Muscle of leg (tissue), 11 donors: Measurements from ENCODE around the gene ORC6. TPM values are rescaled to one million over a fixed set of nuclear protein-coding genes. Genes with fewer than 3 reads are reported as not detected.

Experiments
- DNase-seq: peaks from one replicate; pipeline ENCODE4 v3.0.0; 2013
- H3K27ac ChIP-seq: one replicate; pipeline ENCODE4 v1.5.1; 2013; ENCODE audit warnings: mild to moderate bottlenecking, low read length, control low read depth
- H3K27me3 ChIP-seq: one replicate; pipeline ENCODE4 v1.6.1; 2013; ENCODE audit warnings: low read length; ENCODE audit not compliant: control insufficient read depth, insufficient read depth
- H3K36me3 ChIP-seq: one replicate; pipeline ENCODE4 v1.6.1; 2013; ENCODE audit warnings: low read length; ENCODE audit not compliant: control insufficient read depth, insufficient read depth
- H3K4me1 ChIP-seq: one replicate; pipeline ENCODE4 v1.6.1; 2013; ENCODE audit warnings: low read length; ENCODE audit not compliant: control insufficient read depth, insufficient read depth
- H3K4me3 ChIP-seq: one replicate; pipeline ENCODE4 v1.5.1; 2013; ENCODE audit warnings: low read length, control low read depth
- H3K9me3 ChIP-seq: replicated peaks from 2 replicates; pipeline ENCODE4 v1.6.1; 2013; ENCODE audit warnings: low read depth, low read length; ENCODE audit not compliant: control insufficient read depth
- WGBS: methylation state at CpG from one replicate; pipeline ENCODE4 v1.1.5; 2013; ENCODE audit warnings: missing lambda C conversion rate; ENCODE audit not compliant: insufficient coverage; 5-methylcytosine and 5-hydroxymethylcytosine counted together
- polyA plus RNA-seq, 8 donors: library from polyadenylated mRNA; unstranded; fragments of 120-200 nt; gene quantifications; one replicate each; pipeline versions ENCODE4 v1.2.1 to v1.2.3, GENCODE V29; 2013; ENCODE audit warnings: inconsistent platforms in 1 of 8, low replicate concordance in 1 of 8; ENCODE audit not compliant: insufficient read length in 8 of 8, insufficient read depth in 1 of 8
- total RNA-seq: library from RNA; stranded (reverse); fragments of 120-200 nt; gene quantifications from one replicate; pipeline ENCODE4 v1.2.4, GENCODE V29; 2013

Gene ORC6
- total and polyA plus RNA-seq, 9 donors, result 8.0 to 14.6 (median 12.2) TPM

DNA sequence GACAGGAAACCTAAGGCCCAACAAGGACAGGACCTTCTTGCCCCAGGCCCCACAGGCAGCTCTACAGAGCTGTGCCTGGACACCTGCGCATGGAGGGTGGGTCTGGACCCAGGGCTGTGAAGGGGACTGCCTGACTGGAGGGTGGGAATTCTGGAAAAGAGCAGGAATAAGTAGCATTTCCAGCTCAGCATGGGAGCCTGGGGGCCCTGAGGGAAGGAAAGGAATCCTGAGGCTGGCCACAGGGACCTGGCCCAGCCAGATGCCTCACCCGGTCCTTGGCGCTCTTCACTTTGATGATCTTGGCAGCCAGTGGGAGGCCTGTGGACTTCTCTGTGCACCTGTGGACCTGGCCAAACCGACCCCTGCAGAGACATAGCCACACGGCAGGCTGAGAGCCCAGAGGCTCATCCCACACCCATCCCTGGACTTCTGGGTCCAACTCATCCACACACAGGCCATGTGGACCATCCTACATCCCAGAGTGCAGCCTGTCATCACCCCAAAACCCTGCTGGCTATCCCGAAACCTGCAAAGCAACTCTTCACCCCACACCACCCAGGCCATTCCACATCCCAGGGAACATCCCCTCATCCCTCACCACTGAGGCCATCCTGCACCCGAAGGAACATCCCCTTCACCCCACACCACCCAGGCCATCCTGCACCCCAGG, 40.0 kb downstream of the ORC6 start:
- Histone ChIP-seq H3K36me3 (no peaks in the 10 kb centered on the region), H3K4me3 (no peak overlapping the region), H3K9me3 (no peaks in the 10 kb centered on the region), H3K27ac (no peak overlapping the region), H3K27me3 (no peaks in the 10 kb centered on the region), H3K4me1 (peaks cover 6% of the 10 kb centered on the region)
- no peak for DNase-seq
- WGBS, result 82% methylated on average over 6 of the region's 7 CpGs

DNA sequence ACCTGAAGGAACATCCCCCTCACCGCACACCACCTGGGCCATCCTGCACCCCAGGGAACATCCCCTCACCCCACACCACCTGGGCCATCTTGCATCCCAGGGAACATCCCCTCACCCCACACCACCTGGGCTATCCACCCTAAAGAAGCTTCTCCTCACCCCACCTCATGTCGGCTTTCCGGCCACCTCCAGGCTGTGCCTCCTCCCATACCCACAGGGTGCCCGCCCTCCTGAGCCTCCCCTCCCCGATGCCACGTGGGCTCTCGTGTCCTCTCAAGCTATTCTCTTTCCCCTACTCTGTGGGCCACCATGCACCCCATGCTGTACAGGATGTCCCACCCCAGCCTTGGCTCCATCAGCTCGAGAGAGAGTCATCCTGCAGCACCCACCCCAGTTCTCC, 40.7 kb downstream of the ORC6 start:
- no peaks in the 10 kb centered on the region for H3K36me3 ChIP-seq
- H3K4me1 ChIP-seq, result peaks cover 6% of the 10 kb centered on the region
- no peak for DNase-seq
- no peak overlapping the region for H3K27ac ChIP-seq
- H3K4me3 ChIP-seq, result no peak overlapping the region
- no peaks in the 10 kb centered on the region for H3K9me3 ChIP-seq
- no peaks in the 10 kb centered on the region for H3K27me3 ChIP-seq
- WGBS, result 90% methylated on average over 8 of the region's 8 CpGs

DNA sequence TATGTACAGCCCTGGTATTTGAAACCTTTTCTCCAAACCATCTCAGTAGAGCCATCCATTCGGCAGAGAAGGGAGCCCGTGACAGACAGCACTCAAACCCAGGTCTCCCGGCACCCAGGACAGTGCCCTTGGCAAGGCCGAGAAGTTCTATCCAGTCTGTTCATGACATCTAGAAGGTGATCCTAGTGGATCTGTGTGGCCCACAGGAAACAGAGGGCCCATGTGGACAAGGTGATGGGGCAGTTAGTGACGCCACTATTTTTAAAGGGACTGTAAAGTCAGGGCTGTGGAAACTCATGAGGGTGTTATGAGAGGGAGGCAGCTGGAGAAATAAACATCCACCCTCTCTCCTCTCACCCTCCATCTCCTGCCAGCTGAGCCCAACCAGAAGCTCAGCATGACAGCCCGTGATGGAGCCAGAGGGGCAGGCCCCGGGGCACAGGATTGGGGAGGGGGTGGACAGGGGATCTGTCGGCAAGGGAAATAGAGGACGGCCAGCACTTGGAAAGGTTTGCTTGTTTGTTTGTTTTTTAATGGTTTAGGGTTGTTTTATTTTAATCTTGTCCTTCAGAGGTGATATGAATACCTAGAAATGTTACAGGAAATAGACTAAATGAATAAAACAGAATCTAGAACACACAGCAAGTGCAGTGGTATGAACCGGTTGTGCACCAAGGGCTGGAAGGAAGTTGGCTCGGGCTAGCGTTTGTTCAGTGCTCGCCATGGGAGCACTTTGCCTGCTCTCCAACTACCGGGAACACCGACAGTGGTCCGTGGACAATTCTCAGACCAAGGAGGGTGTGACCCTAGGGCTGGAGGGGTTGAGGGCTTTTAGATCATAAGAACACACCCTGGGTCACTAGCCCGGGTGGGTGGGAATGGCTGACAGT, 41.6 kb downstream of the ORC6 start:
- no peaks in the 10 kb centered on the region for H3K9me3 ChIP-seq
- H3K27me3 ChIP-seq, result no peaks in the 10 kb centered on the region
- WGBS, result 58% methylated on average over 7 of the region's 17 CpGs
- no peak overlapping the region for H3K4me3 ChIP-seq
- H3K27ac ChIP-seq, result no peak overlapping the region
- no peak for DNase-seq
- H3K4me1 ChIP-seq, result peaks cover 6% of the 10 kb centered on the region
- H3K36me3 ChIP-seq, result no peaks in the 10 kb centered on the region

DNA sequence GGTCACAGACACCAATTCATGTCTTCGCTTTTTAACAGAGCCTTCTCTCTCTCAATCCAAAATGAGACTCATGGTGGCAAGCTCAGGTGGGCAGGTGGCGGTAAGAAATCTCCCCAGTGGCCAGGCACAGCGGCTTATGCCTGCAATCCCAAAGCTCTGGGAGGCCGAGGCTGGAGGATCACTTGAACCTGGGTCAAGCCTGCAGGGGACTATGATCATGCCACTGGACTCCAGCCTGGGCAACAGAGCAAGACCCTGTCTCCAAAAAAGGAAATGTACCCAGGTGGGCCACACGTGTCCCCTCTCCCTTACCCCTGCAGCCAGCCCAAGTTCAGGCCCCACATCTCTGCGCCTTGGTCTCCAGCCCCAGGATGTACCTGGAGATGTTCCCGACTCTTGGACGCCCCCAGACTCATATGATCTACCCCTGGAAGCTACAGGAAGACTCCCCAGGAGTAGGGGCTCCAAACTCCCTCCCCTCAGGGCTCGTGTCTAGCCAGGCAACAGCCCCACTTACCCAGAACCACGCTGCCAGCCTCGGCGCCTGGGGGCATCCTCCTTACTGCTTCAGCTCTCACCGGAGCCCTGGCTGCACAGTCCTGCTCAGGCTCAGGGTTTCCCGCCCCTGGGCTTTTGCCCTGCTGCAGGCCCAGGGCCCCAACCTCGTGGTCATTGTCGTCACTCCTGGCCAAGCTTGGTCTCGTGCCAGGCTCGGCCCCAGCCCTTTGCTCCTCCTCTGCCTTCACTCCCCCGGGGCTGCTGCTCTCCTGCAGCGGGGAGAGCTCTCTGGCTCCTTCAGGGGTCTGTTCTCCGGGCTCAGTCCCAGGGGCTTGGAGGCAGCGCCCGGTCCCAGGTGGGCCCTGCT, 42.5 kb downstream of the ORC6 start:
- no peaks in the 10 kb centered on the region for H3K27me3 ChIP-seq

DNA sequence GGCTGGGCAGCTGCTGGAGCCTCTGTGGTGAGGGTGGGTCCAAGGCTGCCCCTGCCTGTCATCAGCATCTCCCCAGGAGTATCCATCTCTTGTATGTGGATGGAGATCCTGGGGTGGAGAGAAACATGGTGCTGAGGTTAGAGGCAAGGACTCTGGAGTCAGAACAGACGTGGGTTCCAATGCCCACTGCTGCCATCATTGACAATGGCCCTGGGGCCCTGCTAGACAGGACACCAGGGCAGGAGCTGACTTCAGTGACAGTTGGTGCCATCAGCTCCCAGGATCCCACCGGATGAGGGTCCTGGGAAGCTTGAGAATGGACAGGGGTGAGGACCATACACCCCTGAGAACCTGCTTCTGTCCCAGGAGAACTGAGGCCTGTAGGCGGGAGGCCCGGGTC, 43.1 kb downstream of the ORC6 start:
- H3K27me3 ChIP-seq, result no peaks in the 10 kb centered on the region
- H3K36me3 ChIP-seq, result no peaks in the 10 kb centered on the region
- no peaks in the 10 kb centered on the region for H3K9me3 ChIP-seq
- H3K27ac ChIP-seq, result no peak overlapping the region
- H3K4me3 ChIP-seq, result no peak overlapping the region
- H3K4me1 ChIP-seq, result peaks cover 11% of the 10 kb centered on the region
- 65% methylated on average over 2 of the region's 4 CpGs for WGBS
- no peak for DNase-seq

More for the DNA sequence above, 42.5 kb downstream of the ORC6 start:
- DNase-seq, result no peak
- Histone ChIP-seq H3K27ac (no peak overlapping the region), H3K36me3 (no peaks in the 10 kb centered on the region), H3K4me1 (peaks cover 11% of the 10 kb centered on the region), H3K9me3 (no peaks in the 10 kb centered on the region), H3K4me3 (no peak overlapping the region)
- WGBS, result 79% methylated on average over 18 of the region's 23 CpGs

DNA sequence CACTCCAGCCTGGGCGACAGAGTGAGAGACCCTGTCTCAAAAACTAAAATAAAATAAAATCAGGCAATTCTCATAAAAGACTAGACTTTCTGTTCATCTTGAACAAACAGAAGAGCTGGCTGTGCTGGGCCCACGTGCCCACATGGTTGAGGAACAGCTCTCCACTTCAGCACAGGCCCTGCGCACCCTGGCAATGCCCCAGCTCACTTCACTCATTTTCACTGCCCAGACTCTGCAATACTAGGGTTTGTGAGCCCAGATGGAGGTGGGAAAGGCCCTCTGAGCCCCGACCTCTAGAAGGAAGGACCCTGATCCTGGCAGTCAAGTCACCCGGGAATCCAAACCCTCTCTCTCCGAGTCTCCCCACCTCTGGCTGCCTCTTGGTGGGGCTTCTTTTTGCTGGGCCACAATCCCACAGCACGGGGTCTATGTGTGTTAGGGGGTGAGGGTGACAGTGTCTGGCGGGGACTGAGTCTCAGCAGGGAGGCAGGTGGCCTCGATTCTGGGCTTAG, 43.9 kb downstream of the ORC6 start:
- Histone ChIP-seq H3K27ac (no peak overlapping the region), H3K4me1 (peaks cover 11% of the 10 kb centered on the region), H3K9me3 (no peaks in the 10 kb centered on the region), H3K4me3 (no peak overlapping the region), H3K36me3 (no peaks in the 10 kb centered on the region), H3K27me3 (no peaks in the 10 kb centered on the region)
- WGBS, result 44% methylated on average over 2 of the region's 9 CpGs
- DNase-seq, result no peak

DNA sequence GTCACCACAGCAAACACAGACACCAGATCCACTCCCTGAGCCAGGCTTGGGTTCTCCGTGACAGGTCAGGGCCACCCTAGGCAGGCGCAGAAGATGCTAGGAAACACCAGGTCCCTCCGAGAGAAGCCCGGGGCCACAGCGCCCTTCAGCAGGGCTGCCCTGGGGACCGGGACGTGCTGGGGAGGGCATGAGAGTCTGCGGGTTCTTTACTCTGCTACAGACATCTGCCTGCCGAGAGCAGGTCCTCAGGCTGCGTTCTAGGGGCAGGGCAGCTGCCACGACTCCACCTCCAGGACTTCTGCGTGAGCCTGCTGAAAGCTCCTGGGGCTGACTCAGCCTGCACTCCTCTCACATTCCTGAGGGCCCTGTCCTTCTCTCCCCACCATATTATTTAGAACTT, 47.2 kb downstream of the ORC6 start:
- DNase-seq, result no peak
- no peaks in the 10 kb centered on the region for H3K9me3 ChIP-seq
- H3K36me3 ChIP-seq, result no peaks in the 10 kb centered on the region
- H3K4me3 ChIP-seq, result no peak overlapping the region
- WGBS, result 62% methylated on average over 12 of the region's 12 CpGs
- no peaks in the 10 kb centered on the region for H3K27me3 ChIP-seq
- H3K27ac ChIP-seq, result no peak overlapping the region
- peaks cover 5% of the 10 kb centered on the region for H3K4me1 ChIP-seq

DNA sequence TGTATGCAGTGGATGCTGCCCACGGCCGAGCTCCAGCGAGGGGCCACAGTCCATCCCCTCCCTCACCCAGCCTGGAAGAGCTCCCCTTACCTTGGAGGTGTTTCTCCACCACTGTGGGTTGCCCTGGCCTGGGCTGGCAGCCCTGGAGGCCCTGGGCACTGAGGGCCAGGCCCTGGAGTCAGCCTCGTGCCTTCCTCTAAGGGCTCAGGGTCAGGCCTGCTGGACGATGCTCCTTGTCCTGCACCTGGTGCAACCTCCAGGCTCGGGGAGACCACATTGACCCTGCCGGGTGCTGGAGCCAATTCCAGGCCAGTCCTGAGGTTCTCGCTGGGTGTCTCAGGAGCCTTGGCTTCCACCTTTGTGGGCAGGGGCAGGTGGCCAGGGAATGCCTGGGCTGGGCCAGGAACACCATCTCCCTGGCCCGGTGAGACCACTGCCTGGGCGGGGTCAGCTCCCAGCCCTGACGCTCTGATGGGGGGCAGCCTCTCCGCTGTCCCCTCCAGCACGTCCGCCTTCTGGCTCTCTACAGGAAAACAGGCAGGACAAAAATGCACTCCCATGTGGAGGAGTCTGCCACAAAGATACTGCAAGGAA, 48.3 kb downstream of the ORC6 start:
- Histone ChIP-seq H3K27ac (no peak overlapping the region), H3K4me1 (peaks cover 8% of the 10 kb centered on the region), H3K27me3 (no peaks in the 10 kb centered on the region), H3K36me3 (no peaks in the 10 kb centered on the region), H3K9me3 (no peaks in the 10 kb centered on the region), H3K4me3 (no peak overlapping the region)
- WGBS, result 76% methylated on average over 9 of the region's 14 CpGs
- DNase-seq, result no peak

DNA sequence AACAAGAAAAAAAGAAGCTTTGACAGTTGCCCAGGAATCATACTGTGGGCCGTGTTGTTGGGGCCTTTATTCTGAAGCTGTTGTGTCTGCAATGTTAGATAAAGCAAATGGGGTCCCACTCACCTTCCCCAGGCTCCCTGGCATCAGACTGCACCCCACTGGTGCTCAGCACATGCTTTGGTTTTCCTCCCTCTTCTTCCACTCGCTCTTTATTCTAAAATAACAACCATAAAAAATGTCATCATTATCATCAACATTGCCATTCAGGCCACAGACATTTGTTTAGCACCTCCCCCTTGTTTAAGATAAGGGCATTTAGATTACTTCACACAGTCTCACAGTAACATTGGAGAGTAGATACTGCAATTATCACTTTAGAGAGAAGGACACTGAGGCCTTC, 50.5 kb downstream of the ORC6 start:
- H3K4me1 ChIP-seq, result peaks cover 15% of the 10 kb centered on the region
- no peak overlapping the region for H3K4me3 ChIP-seq
- no peaks in the 10 kb centered on the region for H3K9me3 ChIP-seq
- no peak overlapping the region for H3K27ac ChIP-seq
- no peaks in the 10 kb centered on the region for H3K36me3 ChIP-seq
- 13% methylated on average over 1 of the region's 2 CpGs for WGBS
- H3K27me3 ChIP-seq, result no peaks in the 10 kb centered on the region
- no peak for DNase-seq
